HL-60 (cell line): Measurements from ENCODE around the gene DPP6.
"Not testable (repeated sequence)": the region's sequence is repeated elsewhere in the genome, so short reads cannot be mapped to it uniquely, and the experiment has no call there.

ENCODE experiments used
- DNase-seq, 2 experiments: peaks; one replicate each; pipeline ENCODE4 v3.0.0-alpha.2; 2010 to 2020; ENCODE audit warnings: low read depth in 1 of 2, low spot score in 1 of 2
- H3K27ac ChIP-seq: fragments of 250-450 bp; sonication (Bioruptor Pico); replicated peaks from 2 replicates; pipeline ENCODE4 v1.5.1; 2020; ENCODE audit warnings: mild to moderate bottlenecking, moderate library complexity
- H3K27me3 ChIP-seq: fragments of 250-450 bp; sonication (Bioruptor Pico); 2 replicates; pipeline ENCODE4 v1.5.1; 2021; ENCODE audit warnings: mild to moderate bottlenecking, moderate library complexity; ENCODE audit not compliant: insufficient read depth, poor library complexity, severe bottlenecking
- H3K4me3 ChIP-seq: replicated peaks from 2 replicates; pipeline ENCODE4 v1.5.1; 2011; ENCODE audit warnings: mild to moderate bottlenecking, control low read depth, low read length; ENCODE audit not compliant: insufficient read depth
- long read RNA-seq: library from polyadenylated mRNA; unstranded; transcript quantifications from one replicate; pipeline ENCODE4 v2.0.0, GENCODE V29; 2020

The DPP6 gene
- long read RNA-seq = 0 reads

GRCh38 chr7:154051643-154052529 is at the start of gene DPP6:
Gene DPP6 (plus strand): TSS chr7:154052398.
- not testable (repeated sequence) for DNase-seq, H3K27ac ChIP-seq, H3K27me3 ChIP-seq, H3K4me3 ChIP-seq

- H3K27ac ChIP-seq, H3K4me3 ChIP-seq, H3K27me3 ChIP-seq, DNase-seq: not testable (repeated sequence)
These were observed 42.7 kb upstream of the DPP6 start for GRCh38 chr7:154009423-154009911.

DNA sequence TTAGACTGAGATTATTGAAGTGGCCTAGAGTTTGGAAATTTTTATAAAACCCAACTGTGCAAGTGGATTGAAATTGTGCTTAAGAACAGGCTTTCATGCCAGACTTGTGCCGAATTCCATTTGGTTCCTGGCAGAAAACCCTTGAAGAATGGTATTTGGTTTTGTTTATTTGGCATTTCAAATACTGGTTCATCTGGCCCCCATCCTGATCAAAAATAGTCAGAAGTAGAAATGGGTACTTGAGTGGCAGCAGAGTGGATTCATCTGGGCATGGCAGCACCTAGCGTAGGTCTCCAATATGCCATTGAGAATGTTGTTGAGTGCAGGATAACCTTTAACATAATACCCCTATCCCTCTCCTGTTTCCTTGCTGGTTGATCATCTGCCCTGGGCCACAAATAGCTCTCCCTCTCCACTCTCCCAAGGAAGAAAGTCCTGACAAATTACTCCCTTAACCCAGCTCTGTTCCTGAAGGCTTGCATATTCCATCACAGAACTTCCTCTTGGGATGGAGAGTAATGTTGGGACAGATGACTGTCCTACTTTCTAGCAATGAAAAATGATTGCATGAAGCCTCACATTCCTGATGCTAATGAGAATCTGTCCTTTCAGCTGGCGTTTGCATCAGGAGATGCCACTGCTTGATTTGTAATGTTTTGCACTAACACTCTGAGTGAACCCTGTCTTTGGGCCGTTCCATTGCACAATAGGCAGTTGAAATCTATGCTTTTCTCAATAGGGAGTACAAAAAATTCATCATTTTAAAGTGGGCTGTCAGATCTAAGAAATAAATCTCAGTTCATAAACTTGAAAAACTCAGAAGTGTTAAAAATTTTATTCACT is 41.3 kb upstream of the DPP6 start:
- not testable (repeated sequence) for DNase-seq, H3K27me3 ChIP-seq, H3K4me3 ChIP-seq, H3K27ac ChIP-seq

GRCh38 chr7:154012800-154013199 is 39.4 kb upstream of the DPP6 start:
- not testable (repeated sequence) for H3K27ac ChIP-seq, H3K27me3 ChIP-seq, DNase-seq, H3K4me3 ChIP-seq

- DNase-seq, H3K4me3 ChIP-seq, H3K27ac ChIP-seq, H3K27me3 ChIP-seq: not testable (repeated sequence)
These were observed 36.6 kb upstream of the DPP6 start for GRCh38 chr7:154015636-154016035.

- DNase-seq, H3K27me3 ChIP-seq, H3K4me3 ChIP-seq, H3K27ac ChIP-seq: not testable (repeated sequence)
These were observed 33.8 kb upstream of the DPP6 start for GRCh38 chr7:154018354-154018753.

DNA sequence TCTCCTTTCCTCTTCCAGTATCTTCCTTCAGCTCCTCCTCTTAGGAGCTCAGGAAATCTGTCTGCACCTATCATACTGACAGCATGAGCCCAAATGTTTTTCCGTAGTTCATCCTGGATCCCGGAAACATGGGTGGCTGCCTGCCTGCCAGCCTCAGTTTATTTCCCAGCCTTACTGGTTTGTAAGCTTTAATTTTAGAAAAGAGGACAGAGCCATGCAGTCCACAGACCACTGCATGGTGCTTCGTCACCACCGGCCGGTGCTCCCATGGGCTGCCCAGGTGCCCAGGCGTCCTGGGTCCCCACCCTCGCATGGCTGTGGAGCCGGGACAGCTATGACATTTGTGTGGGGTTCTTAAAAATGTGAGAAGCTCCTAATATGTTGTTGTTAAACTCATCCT is 24.4 kb upstream of the DPP6 start:
- not testable (repeated sequence) for H3K27me3 ChIP-seq, DNase-seq, H3K27ac ChIP-seq, H3K4me3 ChIP-seq

GRCh38 chr7:154030476-154031080 is 21.6 kb upstream of the DPP6 start:
- H3K4me3 ChIP-seq, DNase-seq, H3K27ac ChIP-seq, H3K27me3 ChIP-seq: not testable (repeated sequence)

DNA sequence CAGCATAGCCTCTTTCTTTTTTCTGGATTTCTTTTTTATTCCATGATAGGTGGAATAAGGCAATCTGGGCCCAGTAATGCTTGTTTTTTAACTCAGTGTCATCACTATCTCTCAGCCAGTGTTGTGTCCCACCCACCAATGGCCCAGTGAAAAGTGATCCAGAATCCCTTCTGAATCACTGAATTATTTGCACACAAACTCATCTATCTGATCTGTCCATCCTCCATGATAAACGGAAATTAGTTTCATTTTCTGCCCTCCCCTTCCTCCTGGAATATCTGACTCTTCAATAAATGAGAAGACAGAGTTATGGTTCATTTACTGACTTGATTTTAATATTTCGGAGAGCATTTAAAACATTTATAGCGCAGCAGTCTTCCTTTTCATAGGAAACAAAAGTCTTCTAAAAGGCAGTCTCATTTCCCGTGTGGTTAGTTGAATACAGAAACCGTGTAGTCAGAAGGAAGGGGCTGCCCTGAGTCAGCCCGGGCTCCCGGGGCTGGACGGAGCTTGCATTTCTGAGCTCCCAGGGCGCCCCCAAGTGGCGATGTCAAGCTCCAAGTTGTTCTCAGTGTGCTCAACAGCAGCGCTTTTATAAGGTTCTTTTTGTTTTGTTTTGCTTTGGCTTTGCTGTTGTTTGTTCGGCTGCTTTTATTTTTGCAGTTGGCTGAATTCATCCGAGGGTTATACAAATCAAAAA is 12.6 kb upstream of the DPP6 start:
- H3K4me3 ChIP-seq, H3K27ac ChIP-seq, DNase-seq, H3K27me3 ChIP-seq: not testable (repeated sequence)

DNA sequence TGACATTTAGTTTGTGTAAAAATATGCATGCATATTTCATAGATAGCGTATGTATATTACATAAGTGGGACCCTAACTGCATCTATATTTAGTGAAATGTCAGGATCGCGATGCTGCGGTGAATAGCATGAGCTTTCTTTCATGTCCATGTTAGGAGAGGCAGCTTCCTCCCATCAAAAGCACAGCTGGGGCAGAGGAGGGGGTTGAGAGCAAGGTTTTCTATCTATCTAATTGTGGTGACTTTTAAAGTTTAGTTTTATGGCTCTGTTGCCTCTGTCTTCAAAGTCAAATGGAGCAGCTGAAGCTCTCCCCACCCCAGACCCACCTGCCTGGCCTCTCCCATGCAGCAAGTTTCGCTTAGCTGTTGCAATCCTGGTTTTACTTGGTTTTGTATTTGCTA is 1.8 kb upstream of the DPP6 start:
- not testable (repeated sequence) for DNase-seq, H3K27me3 ChIP-seq, H3K27ac ChIP-seq, H3K4me3 ChIP-seq

GRCh38 chr7:154051006-154051642 is 1.1 kb upstream of the DPP6 start:
- not testable (repeated sequence) for DNase-seq, H3K27ac ChIP-seq, H3K27me3 ChIP-seq, H3K4me3 ChIP-seq

- H3K4me3 ChIP-seq, H3K27ac ChIP-seq, H3K27me3 ChIP-seq, DNase-seq: not testable (repeated sequence)
These were observed 493 bp downstream of the DPP6 start for GRCh38 chr7:154052530-154053252.
